Lower lobe of right lung (tissue), 2 donors: ENCODE data around the gene SSTR4. TPM values are rescaled to one million over a fixed set of nuclear protein-coding genes. Genes with fewer than 3 reads are reported as not detected.

ENCODE experiments used
- ATAC-seq, 2 donors: fragments of 200-7000 bp; cut with Tn5 transposase; one replicate each; pipeline ENCODE4 v1.9.1; 2020 to 2022; ENCODE audit warnings: mild to moderate bottlenecking in 2 of 2, moderate library complexity in 2 of 2
- DNase-seq: peaks from one replicate; pipeline ENCODE4 v3.0.0-alpha.2; 2020
- H3K27ac ChIP-seq: fragments of 200-600 bp; one replicate; pipeline ENCODE4 v1.8.0; 2022
- H3K27me3 ChIP-seq: fragments of 200-600 bp; one replicate; pipeline ENCODE4 v1.8.0; 2022; ENCODE audit warnings: low read depth
- H3K36me3 ChIP-seq: fragments of 200-600 bp; one replicate; pipeline ENCODE4 v1.8.0; 2022; ENCODE audit warnings: mild to moderate bottlenecking
- H3K4me1 ChIP-seq: fragments of 200-600 bp; one replicate; pipeline ENCODE4 v1.8.0; 2022
- H3K4me3 ChIP-seq: fragments of 200-600 bp; one replicate; pipeline ENCODE4 v1.8.0; 2022; ENCODE audit warnings: mild to moderate bottlenecking
- H3K9me3 ChIP-seq: fragments of 200-600 bp; one replicate; pipeline ENCODE4 v1.8.0; 2022
- intact Hi-C: fragments of 100-400 bp; cut with DNase I; formaldehyde crosslinking; loops from one replicate; pipeline ENCODE4 v1.11.0; 2022
- total RNA-seq: library from RNA; stranded (reverse); fragmentation: NEBNext Ultra II Directional; extraction: Animal tissue kit (Norgen Biotek cat#: 25700); gene quantifications from one replicate; pipeline ENCODE4 v1.2.1, GENCODE V29; 2021
- TF ChIP-seq, protein P1 (sequence below): fragments of 200-600 bp; IDR thresholded peaks from one replicate; pipeline ENCODE4 v1.8.0; 2022; ENCODE audit warnings: antibody characterized with exemption, mild to moderate bottlenecking
- donor health status: DM: no; HTN: yes; CAD: no; lungs with severe emphysema.

The SSTR4 gene
- total RNA-seq, 1 donor from 2014 or later, result 0.35 TPM

DNA sequence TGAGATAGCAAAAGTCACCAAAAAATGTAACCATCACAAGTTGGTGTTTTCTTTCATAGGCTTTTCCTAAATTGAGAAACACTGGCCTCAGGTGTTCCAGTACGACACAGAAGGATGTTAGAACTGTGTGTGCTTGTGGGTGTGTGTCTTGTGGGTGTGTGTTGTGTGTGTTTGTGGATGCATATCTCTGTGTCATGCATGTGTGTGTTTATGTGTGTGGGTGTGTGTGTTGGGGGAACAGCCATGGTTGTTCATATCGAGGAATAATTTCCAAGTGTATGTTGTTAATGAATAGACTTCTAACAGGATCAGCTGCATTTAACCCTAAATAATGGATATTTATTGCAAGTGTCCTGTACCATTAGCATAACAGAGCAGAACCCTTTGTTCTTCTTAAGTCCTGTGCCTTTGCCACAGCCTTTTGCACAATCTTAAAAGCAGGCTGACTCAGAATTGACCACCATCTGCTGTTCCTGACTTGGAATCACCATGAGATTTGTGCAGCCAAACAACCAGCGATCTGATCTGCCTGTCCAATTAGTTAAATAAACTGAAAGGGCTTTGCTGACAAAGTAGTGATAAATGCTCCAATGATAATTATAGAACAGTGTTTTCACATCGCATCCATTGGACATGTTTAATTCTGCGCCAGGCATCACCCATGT, 43.4 kb downstream of the SSTR4 start:
- H3K4me3 ChIP-seq, result no peak overlapping the region
- intact Hi-C loops, result no loop called here
- no peak overlapping the region for H3K27ac ChIP-seq
- ATAC-seq, result no peak
- no peak for DNase-seq
- no peaks in the 10 kb centered on the region for H3K36me3 ChIP-seq
- no peaks in the 10 kb centered on the region for H3K9me3 ChIP-seq
- H3K4me1 ChIP-seq, result peaks cover 31% of the 10 kb centered on the region
- TF ChIP-seq, protein P1, sequence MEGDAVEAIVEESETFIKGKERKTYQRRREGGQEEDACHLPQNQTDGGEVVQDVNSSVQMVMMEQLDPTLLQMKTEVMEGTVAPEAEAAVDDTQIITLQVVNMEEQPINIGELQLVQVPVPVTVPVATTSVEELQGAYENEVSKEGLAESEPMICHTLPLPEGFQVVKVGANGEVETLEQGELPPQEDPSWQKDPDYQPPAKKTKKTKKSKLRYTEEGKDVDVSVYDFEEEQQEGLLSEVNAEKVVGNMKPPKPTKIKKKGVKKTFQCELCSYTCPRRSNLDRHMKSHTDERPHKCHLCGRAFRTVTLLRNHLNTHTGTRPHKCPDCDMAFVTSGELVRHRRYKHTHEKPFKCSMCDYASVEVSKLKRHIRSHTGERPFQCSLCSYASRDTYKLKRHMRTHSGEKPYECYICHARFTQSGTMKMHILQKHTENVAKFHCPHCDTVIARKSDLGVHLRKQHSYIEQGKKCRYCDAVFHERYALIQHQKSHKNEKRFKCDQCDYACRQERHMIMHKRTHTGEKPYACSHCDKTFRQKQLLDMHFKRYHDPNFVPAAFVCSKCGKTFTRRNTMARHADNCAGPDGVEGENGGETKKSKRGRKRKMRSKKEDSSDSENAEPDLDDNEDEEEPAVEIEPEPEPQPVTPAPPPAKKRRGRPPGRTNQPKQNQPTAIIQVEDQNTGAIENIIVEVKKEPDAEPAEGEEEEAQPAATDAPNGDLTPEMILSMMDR, result no peak
- H3K27me3 ChIP-seq, result no peaks in the 10 kb centered on the region

DNA sequence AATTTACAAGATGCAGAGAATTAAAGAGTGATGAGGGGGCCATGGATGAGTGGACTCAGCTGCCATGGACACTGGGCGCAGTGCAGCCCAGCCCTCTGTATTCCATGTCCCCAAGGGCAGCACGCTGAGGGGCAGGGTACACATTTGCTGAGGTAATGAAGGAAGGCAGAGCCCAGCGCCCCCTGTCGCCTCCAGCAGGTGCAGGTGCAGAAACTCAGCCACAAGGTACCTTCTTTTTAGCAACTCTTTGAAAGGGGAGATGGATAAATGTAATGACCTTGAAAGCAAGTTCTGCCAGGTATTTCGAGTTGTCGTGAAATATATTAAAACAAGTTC, 43.9 kb downstream of the SSTR4 start:
- no peak overlapping the region for H3K4me3 ChIP-seq
- ATAC-seq (no peak), DNase-seq (no peak)
- intact Hi-C loops, result no loop called here
- H3K27me3 ChIP-seq, result no peaks in the 10 kb centered on the region
- TF ChIP-seq, protein P1, result no peak
- peaks cover 36% of the 10 kb centered on the region for H3K4me1 ChIP-seq
- H3K9me3 ChIP-seq, result no peaks in the 10 kb centered on the region
- H3K36me3 ChIP-seq, result no peaks in the 10 kb centered on the region
- no peak overlapping the region for H3K27ac ChIP-seq

- H3K4me1 ChIP-seq, result peaks cover 43% of the 10 kb centered on the region
- H3K4me3 ChIP-seq, result no peak overlapping the region
- no peaks in the 10 kb centered on the region for H3K36me3 ChIP-seq
- no peak overlapping the region for H3K27ac ChIP-seq
- intact Hi-C loops, result no loop called here
- TF ChIP-seq, protein P1, result no peak
- DNase-seq, result no peak
- H3K27me3 ChIP-seq, result no peaks in the 10 kb centered on the region
- H3K9me3 ChIP-seq, result no peaks in the 10 kb centered on the region
- no peak for ATAC-seq
Measured at GRCh38 chr20:23079926-23080325, 44.8 kb downstream of the SSTR4 start.

DNA sequence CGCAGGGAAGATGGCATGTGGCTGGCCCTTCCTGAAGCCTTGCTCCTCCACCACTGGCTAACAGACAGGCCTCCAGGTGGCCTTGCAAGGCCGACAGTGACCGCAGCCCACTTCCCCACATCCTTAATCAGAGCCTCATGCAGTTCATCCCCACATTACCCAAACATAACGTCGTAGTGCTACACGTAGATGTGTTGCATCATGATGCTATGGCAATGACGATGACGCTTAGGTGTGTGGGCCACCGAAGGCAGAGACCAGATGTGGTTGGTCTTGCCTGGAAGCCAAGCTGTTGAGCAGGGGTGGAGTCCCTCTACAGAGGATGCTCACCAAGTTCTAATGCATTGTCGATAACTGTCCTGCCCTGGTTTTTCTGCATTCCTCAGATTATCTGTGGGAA, 45.4 kb downstream of the SSTR4 start:
- H3K4me3 ChIP-seq, result peak overlapping the region; percentile 56
- H3K9me3 ChIP-seq, result no peaks in the 10 kb centered on the region
- ATAC-seq, result no peak
- intact Hi-C loops, result no loop called here
- H3K27me3 ChIP-seq, result no peaks in the 10 kb centered on the region
- no peak overlapping the region for H3K27ac ChIP-seq
- TF ChIP-seq, protein P1, result no peak
- DNase-seq, result no peak
- H3K36me3 ChIP-seq, result no peaks in the 10 kb centered on the region
- peaks cover 47% of the 10 kb centered on the region for H3K4me1 ChIP-seq

- peaks cover 56% of the 10 kb centered on the region for H3K4me1 ChIP-seq
- peak overlapping the region; percentile 56 for H3K4me3 ChIP-seq
- DNase-seq (no peak), ATAC-seq (no peak)
- H3K27ac ChIP-seq, result no peak overlapping the region
- no peaks in the 10 kb centered on the region for H3K27me3 ChIP-seq
- no peaks in the 10 kb centered on the region for H3K9me3 ChIP-seq
- intact Hi-C loops, result no loop called here
- TF ChIP-seq, protein P1, result no peak
- H3K36me3 ChIP-seq, result no peaks in the 10 kb centered on the region
Measured at GRCh38 chr20:23081263-23081819, 46.2 kb downstream of the SSTR4 start.
